ENCODE results near the gene TMEM163. TPM values are rescaled to one million over a fixed set of nuclear protein-coding genes. Genes with fewer than 3 reads are reported as not detected.

TMEM163 gene
- total RNA-seq, 1 experiment from 2014 or later: 4.1 TPM

- H3K9me3 Mint-ChIP-seq (ENCODE audit: unreplicated experiment): no peaks in the 10 kb centered on the region
- H3K36me3 Mint-ChIP-seq (ENCODE audit: insufficient read depth, unreplicated experiment): no peaks in the 10 kb centered on the region
- DNase-seq: no peak
- TF ChIP-seq CTCF (IDR thresholded peaks at IDR 0.05; ENCODE audit: insufficient read depth in 1 of 2, low read depth in 1 of 2, low read length in 1 of 2, severe bottlenecking in 1 of 2, unreplicated experiment in 1 of 2): no peak
- Histone ChIP-seq H3K36me3 (ENCODE audit: control insufficient read depth, insufficient read depth, low read length) (no peaks in the 10 kb centered on the region), H3K27me3 (replicated peaks; ENCODE audit: control insufficient read depth, insufficient read depth, low read length) (no peaks in the 10 kb centered on the region), H3K9me3 (no peaks in the 10 kb centered on the region), H3K4me1 (no peaks in the 10 kb centered on the region), H3K4me3 (ENCODE audit: low read depth, low read length) (no peak overlapping the region)
- peaks cover 3% of the 10 kb centered on the region for H3K27me3 Mint-ChIP-seq (ENCODE audit: insufficient read depth, unreplicated experiment)
- no peak overlapping the region for H3K4me3 Mint-ChIP-seq (ENCODE audit: unreplicated experiment)
- POLR2A ChIA-PET: no interaction called here
- intact Hi-C loops (cut with micrococcal nuclease; ENCODE audit: unreplicated experiment): no loop called here
- H3K27ac Mint-ChIP-seq (ENCODE audit: unreplicated experiment): no peak overlapping the region
- BruUV-seq (replicated peaks): no TSS peak
- no peaks in the 10 kb centered on the region for H3K4me1 Mint-ChIP-seq (ENCODE audit: low read depth, unreplicated experiment)
- CTCF ChIA-PET: no interaction called here
Observed at GRCh38 chr2:134470561-134471168, 248.1 kb downstream of the TMEM163 start.

GRCh38 chr2:134469516-134470115 lies 249.2 kb downstream of the TMEM163 start:
- Mint-ChIP-seq H3K4me3 (ENCODE audit: unreplicated experiment) (no peak overlapping the region), H3K27me3 (ENCODE audit: insufficient read depth, unreplicated experiment) (peaks cover 3% of the 10 kb centered on the region), H3K4me1 (ENCODE audit: low read depth, unreplicated experiment) (no peaks in the 10 kb centered on the region), H3K36me3 (ENCODE audit: insufficient read depth, unreplicated experiment) (no peaks in the 10 kb centered on the region), H3K27ac (ENCODE audit: unreplicated experiment) (no peak overlapping the region), H3K9me3 (ENCODE audit: unreplicated experiment) (no peaks in the 10 kb centered on the region)
- H3K4me3 ChIP-seq (ENCODE audit: low read depth, low read length): no peak overlapping the region
- ChIA-PET CTCF (interaction anchor here (0.7 kb wide), 1 partner anchor 576 kb away, joined by 3 read pairs; no protein-coding TSS in a partner anchor), POLR2A (no interaction called here)
- no peaks in the 10 kb centered on the region for H3K27me3 ChIP-seq (replicated peaks; ENCODE audit: control insufficient read depth, insufficient read depth, low read length)
- no peaks in the 10 kb centered on the region for H3K4me1 ChIP-seq
- no peak for TF ChIP-seq CTCF (IDR thresholded peaks at IDR 0.05; ENCODE audit: insufficient read depth in 1 of 2, low read depth in 1 of 2, low read length in 1 of 2, severe bottlenecking in 1 of 2, unreplicated experiment in 1 of 2)
- H3K36me3 ChIP-seq (ENCODE audit: control insufficient read depth, insufficient read depth, low read length): no peaks in the 10 kb centered on the region
- no peaks in the 10 kb centered on the region for H3K9me3 ChIP-seq
- no peak for DNase-seq
- no TSS peak for BruUV-seq (replicated peaks)
- intact Hi-C loops (cut with micrococcal nuclease; ENCODE audit: unreplicated experiment): loop anchor here (5.0 kb wide), 1 partner anchor 223 kb away; no protein-coding TSS in a partner anchor

GRCh38 chr2:134468776-134469175 lies 250.0 kb downstream of the TMEM163 start:
- TF ChIP-seq CTCF (IDR thresholded peaks at IDR 0.05; ENCODE audit: insufficient read depth in 1 of 2, low read depth in 1 of 2, low read length in 1 of 2, severe bottlenecking in 1 of 2, unreplicated experiment in 1 of 2): no peak
- Mint-ChIP-seq H3K27me3 (ENCODE audit: insufficient read depth, unreplicated experiment) (peaks cover 3% of the 10 kb centered on the region), H3K4me1 (ENCODE audit: low read depth, unreplicated experiment) (no peaks in the 10 kb centered on the region), H3K36me3 (ENCODE audit: insufficient read depth, unreplicated experiment) (no peaks in the 10 kb centered on the region), H3K9me3 (ENCODE audit: unreplicated experiment) (no peaks in the 10 kb centered on the region), H3K4me3 (ENCODE audit: unreplicated experiment) (no peak overlapping the region), H3K27ac (ENCODE audit: unreplicated experiment) (no peak overlapping the region)
- ChIA-PET CTCF (interaction anchor here (1.1 kb wide), 1 partner anchor 18 kb away, joined by 4 read pairs; no protein-coding TSS in a partner anchor), POLR2A (no interaction called here)
- Histone ChIP-seq H3K36me3 (ENCODE audit: control insufficient read depth, insufficient read depth, low read length) (no peaks in the 10 kb centered on the region), H3K4me1 (no peaks in the 10 kb centered on the region), H3K27me3 (replicated peaks; ENCODE audit: control insufficient read depth, insufficient read depth, low read length) (no peaks in the 10 kb centered on the region), H3K4me3 (ENCODE audit: low read depth, low read length) (no peak overlapping the region), H3K9me3 (no peaks in the 10 kb centered on the region)
- no TSS peak for BruUV-seq (replicated peaks)
- no peak for DNase-seq
- intact Hi-C loops (cut with micrococcal nuclease; ENCODE audit: unreplicated experiment): loop anchor here (5.0 kb wide), 1 partner anchor 224 kb away; no protein-coding TSS in a partner anchor

Measured in Caco-2 (cell line).